Left ventricle myocardium superior (tissue), 1 donor: Measurements from ENCODE around the gene CFAP210. TPM values are rescaled to one million over a fixed set of nuclear protein-coding genes. Genes with fewer than 3 reads are reported as not detected.
"Not testable (repeated sequence)": the region's sequence is repeated elsewhere in the genome, so short reads cannot be mapped to it uniquely, and the experiment has no call there.

Experiments used
- ATAC-seq: fragments of 200-7000 bp; cut with Tn5 transposase; one replicate; pipeline ENCODE4 v1.9.1; 2020; ENCODE audit warnings: mild to moderate bottlenecking, moderate library complexity
- DNase-seq: peaks from one replicate; pipeline ENCODE4 v3.0.0-alpha.2; 2020
- intact Hi-C: fragments of 100-400 bp; cut with micrococcal nuclease; formaldehyde crosslinking; loops from one replicate; pipeline ENCODE4 v1.11.0; 2022
- total RNA-seq: library from RNA; stranded (reverse); fragmentation: NEBNext Ultra II Directional; extraction: Animal tissue kit (Norgen Biotek cat#: 25700); gene quantifications from one replicate; pipeline ENCODE4 v1.2.1, GENCODE V29; 2021
- donor health status: DM: no; HTN: yes; CAD: no; lungs with severe emphysema.

The CFAP210 gene
- total RNA-seq, 1 donor from 2014 or later = not detected

DNA sequence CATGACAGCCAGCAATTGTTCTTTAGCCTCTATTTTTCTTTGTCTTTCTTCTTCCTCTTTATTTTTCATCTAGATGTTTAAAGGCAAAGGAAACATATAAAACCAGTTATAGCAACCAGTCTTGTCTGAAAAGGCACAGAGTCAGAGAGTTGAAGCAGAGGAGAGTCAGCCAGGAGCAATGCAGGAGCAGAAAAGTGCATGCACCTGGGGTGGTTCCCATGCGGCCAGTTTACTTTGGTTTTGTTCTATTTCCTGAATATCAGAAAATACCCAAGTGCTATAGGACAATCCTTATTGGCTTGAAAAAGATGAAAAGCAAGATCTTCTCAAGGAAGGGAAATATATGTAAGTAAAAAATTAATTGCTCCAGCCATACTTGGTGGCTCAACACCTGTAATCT is 44.9 kb downstream of the CFAP210 start:
- DNase-seq = no peak
- intact Hi-C loops = no loop called here
- ATAC-seq = no peak

DNA sequence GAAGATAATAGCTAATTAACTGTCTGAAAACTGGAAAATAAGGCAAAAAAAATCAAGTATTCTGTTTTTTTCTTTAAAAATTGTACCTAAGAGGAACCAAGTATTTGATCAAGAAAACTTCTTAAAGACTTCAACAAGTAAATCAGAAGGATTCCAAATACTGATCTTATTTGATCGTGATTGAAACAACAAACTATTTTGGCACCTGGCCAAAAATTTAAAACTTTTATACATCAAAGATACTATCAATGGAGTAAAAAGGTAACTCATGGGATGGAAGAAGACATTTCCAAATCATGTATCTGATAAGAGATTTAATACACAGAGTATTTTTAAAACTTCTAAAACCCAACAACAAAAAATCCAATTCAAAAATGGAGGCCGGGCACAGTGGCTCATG is 46.7 kb downstream of the CFAP210 start:
- intact Hi-C loops = no loop called here
- ATAC-seq (no peak), DNase-seq (no peak)

DNA sequence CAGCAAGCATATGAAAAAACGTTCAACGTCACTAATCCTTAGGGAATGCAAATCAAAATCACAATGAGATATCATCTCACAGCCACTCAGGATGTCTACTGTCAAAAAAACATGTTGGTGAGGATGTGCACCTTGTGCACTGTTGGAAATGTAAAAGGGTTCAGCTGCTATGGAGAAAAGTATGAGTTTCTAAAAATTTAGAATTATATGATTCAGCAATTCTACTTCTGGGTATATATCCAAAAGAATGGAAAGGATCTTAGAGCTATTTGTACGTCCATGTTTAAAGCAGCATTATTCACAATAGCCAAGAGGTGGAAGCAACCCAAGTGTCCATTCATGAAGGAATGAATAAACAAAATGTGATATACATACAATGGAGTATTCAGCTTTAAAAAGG is 50.0 kb downstream of the CFAP210 start:
- no peak for DNase-seq
- intact Hi-C loops = loop anchor here (2.0 kb wide), 1 partner anchor 31 kb away; no protein-coding TSS in a partner anchor

DNA sequence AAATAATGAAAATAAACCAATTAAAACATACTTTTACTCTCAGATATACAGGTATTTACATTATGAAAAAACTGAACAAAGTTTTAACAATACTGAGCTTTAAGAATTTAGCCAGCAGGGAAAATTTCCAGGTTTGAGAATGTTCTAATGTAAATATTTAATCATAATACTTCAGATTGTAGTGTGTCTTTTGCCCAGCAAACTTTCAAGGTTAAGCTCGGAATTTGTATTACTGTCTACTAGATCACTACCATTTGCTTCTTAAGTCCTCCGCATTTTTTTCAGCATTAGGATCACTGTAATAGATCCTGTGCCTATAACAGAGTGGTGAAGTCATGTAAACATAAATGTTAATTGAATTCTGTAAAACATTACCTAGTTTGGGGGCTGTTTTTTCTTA is 52.7 kb downstream of the CFAP210 start:
- DNase-seq (no peak), ATAC-seq (no peak)
- intact Hi-C loops = no loop called here

More for the DNA sequence above, 50.0 kb downstream of the CFAP210 start:
- no peak for ATAC-seq

DNA sequence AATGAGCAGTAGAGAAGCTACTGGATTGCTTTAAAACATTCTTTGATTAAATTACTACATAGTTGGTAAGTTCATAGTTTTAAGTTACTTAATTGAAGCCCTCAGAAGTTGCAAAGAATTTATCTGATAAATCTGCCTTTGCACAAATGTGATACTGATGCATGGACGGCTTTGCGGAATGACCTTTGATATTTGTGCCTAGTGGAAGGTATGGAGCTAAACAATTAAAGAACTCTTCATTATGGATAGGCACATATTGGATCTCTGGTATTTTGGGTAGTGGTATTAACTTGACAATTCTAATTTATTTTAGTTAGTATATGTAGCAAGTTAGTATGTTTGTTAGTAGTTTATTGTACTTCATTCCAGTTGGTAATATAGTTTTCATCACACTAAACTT is 54.1 kb downstream of the CFAP210 start:
- DNase-seq (no peak), ATAC-seq (no peak)

DNA sequence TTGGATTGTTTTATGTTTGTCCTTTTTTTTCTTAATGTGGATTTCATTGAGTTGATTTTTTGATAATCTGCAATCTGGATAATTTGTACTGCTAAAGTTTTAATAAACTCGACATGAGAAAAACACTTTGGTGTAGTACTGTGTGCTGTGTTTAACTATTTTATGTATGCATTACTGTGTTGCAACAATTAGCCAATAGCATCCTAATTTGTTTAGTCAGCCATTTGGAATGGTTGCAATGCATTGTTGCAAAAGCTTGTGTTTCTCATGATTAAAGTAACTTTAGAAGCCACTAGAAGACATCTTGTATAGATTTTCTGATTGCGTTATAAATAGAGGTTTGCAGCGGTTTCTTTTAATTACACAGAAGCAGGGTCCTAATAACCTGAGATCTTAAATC is 56.6 kb downstream of the CFAP210 start:
- no peak for ATAC-seq
- intact Hi-C loops = no loop called here
- DNase-seq = no peak

More for the DNA sequence above, 54.1 kb downstream of the CFAP210 start:
- intact Hi-C loops = no loop called here

DNA sequence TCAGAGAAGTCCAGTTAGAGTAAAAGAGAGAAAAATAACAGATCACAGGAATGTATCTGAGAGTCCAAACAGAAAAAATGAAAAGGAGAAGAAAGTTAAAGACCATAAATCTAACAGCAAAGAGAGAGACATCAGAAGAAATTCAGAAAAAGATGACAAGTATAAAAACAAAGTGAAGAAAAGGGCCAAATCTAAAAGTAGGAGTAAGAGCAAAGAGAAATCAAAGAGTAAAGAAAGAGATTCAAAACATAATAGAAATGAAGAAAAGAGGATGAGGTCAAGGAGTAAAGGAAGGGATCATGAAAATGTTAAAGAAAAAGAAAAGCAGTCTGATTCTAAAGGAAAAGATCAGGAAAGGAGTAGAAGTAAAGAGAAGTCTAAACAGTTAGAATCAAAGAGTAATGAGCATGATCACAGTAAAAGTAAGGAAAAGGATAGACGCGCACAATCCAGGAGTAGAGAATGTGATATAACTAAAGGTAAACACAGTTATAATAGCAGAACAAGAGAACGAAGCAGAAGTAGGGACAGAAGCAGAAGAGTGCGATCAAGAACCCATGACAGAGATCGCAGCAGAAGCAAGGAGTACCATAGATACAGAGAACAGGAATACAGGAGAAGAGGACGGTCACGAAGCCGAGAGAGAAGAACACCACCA is 57.6 kb downstream of the CFAP210 start:
- no peak for ATAC-seq
- intact Hi-C loops = no loop called here
- DNase-seq = no peak

DNA sequence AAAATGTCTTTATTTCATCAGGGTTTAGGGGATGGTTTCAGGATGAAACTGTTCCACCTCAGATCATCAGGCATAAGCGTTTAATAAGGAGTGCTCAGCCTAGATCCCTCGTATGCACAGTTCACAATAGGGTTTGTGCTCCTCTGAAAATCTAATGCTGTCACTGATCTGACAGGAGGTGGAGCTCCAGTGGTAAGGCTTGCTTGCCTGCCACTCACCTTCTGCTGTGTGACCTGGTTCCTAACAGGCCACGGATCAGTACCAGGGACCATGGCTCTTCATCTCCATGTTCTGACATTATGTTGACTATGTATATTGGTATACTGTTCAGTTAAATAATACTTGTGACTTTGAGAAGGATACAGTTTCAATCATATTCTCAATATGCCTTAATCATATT is 68.4 kb downstream of the CFAP210 start:
- DNase-seq (no peak), ATAC-seq (no peak)
- intact Hi-C loops = no loop called here

DNA sequence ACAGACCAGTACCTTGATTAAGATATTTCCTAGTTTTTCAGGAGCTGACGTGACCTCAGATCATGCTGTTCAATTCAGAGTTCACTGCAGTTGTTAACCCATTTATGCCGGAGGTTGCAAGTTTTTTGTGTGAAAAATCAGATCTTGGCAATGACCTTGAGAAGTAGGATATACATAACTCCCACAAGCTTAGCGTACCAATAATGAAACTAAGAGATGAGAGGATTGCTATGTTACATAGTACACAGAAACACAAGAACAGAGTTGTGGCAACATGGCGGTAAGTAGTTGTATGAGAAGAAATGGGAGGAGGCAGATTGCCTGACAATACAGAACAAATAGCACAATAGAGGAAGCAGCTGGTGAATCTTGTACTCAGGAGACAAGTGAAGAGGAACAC is 71.0 kb downstream of the CFAP210 start:
- ATAC-seq = no peak
- intact Hi-C loops = no loop called here

DNA sequence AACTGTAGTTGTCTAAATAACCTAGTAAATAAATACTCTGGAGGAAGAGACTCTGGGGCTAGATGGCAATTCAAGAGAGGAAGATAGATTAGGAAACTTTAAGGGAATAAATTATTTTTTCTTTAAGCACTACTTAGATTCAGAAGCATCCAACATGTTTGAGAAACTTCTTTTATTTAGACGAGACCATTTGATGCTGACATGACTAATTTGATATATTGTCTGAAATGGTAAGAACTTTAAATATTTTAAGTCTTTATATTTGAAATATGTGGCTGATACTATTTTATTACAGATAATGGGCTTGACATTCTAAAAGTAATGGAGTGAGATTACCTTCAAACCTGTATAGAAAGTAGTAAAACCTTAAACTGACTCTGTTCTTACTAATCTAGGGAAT is 73.7 kb downstream of the CFAP210 start:
- intact Hi-C loops = no loop called here
- DNase-seq (no peak), ATAC-seq (no peak)

More for the DNA sequence above, 71.0 kb downstream of the CFAP210 start:
- DNase-seq = no peak

DNA sequence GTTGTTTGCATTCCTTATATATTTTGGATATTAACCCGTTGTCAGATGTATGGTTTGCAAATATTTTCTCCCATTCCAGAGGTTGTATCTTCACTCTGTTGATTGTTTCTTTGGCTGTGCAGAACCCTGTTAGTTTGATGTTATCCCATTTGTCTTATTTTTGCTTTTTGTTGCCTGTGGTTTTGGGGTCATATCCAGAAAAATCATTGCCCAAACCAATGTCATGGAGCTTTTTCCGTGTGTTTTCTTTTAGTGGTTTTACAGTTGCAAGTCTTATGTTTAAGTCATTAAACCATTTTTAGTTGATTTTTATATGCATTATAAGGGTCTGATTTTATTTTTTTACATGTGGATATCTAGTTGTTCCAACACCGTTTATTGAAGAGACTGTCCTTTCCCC is 74.3 kb downstream of the CFAP210 start:
- no peak for ATAC-seq
- DNase-seq = no peak
- intact Hi-C loops = no loop called here

DNA sequence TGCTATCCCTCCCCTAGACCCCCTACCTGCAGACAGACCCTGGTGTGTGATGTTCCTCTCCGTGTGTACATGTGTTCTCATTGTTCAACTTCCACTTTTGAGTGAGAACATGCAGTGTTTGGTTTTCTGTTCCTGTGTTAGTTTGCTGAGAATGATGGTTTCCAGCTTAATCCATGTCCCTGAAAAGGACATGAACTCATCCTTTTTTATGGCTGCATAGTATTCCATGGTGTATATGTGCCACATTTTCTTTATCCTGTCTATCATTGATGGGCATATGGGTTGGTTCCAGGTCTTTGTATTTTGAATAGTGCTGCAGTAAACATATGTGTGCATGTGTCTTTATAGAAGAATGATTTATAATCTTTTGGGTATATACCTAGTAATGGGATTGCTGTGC is 78.2 kb downstream of the CFAP210 start:
- DNase-seq, intact Hi-C loops, ATAC-seq: not testable (repeated sequence)

DNA sequence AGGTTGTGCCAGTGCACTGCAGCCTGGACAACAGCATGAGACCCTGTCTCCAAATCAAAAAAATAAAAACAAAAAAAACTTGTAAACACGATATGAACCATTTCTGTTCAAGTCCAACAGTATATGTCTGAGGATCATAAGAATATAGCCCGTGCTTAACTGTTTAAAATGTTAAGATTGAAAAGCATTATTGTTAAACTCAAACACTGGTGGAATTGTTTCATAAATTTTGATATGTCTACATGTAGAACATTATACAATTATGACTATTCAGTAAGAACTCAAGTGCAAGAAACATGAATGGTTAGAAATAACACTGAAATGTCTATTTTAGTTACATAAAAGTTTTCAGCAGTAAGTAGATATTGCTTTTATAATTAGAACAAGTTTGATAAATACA is 80.3 kb downstream of the CFAP210 start:
- intact Hi-C loops = loop anchor here (2.0 kb wide), 1 partner anchor 31 kb away; no protein-coding TSS in a partner anchor
- DNase-seq (no peak), ATAC-seq (no peak)

DNA sequence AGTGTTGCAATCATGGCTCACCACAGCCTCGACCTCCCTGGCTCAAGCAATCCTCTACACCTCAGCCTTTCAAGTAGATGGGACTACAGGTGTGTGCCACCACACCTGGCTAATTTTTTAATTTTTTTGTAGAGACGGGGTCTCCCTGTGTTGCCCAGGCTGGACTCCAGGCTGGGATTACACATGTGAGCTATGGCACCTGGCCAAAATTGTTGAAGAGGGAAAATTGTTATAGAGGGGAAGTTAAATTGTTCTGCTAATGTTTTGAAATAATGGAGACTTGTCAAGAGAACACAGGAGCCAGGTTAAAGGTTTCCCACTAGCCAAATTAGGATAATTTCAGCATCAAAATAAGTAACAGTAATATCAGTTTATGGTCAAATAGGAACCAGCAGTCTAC is 84.9 kb downstream of the CFAP210 start:
- ATAC-seq (no peak), DNase-seq (no peak)
- intact Hi-C loops = no loop called here

DNA sequence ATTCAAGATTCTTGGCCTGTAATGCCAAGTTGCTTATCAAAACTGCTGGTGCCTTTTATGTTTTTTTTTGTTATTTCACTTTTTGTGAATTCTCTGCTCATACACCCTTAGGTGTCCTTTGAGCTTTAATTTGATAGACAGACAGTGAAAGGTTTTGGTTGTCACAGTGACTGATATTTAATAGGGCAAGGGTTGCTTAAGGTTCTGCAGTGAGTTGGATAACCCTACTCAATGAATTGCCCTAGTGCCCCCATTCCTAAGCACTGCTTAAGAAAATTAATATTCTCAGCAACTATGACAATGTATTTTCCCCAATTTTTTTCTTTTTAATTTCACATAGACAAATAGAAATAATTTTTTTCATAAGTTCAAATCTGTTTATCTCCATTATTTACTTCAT is 94.6 kb downstream of the CFAP210 start:
- intact Hi-C loops = no loop called here
- no peak for ATAC-seq
- DNase-seq = no peak

DNA sequence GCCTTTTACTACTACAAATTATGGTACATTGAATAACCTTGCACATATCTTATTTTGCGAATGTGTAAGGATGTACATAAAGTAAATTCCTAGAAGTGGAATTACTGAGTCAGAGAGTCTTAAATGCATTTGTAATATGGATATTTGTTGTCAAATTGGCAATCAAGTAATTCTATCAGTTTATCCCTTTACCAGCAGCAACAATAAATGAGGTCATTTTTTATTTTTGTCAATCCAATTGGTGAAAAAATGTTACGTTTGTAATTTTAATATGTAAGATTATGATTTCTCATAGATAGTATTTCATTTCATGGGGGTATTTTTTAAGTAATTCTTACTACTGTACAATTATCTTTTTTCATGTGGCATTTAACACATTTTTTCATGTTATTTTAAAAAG is 95.2 kb downstream of the CFAP210 start:
- ATAC-seq (no peak), DNase-seq (no peak)
- intact Hi-C loops = no loop called here

DNA sequence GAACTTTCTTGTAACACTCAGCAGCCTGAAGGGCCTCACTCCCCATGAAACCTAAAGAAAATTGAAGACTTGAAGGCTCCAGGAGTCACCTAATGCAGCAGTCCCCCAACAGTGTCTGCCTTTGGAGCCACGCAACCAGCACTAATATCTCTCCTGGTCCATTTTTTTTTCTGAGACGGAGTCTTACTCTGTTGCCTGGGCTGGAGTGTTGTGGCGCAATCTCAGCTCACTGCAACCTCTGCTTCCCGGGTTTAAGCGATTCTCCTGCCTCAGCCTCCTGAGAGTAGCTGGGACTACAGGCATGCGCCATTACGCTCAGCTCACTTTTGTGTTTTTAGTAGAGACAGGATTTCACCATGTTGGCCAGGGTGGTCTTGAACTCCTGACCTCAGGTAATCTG is 97.7 kb downstream of the CFAP210 start:
- ATAC-seq, DNase-seq, intact Hi-C loops: not testable (repeated sequence)

Other genes starting within 250 kb of the CFAP210 start
- 7.5 TPM for gene BBS5, start 214.9 kb downstream of the CFAP210 start, total RNA-seq
- 168 TPM for gene KLHL41, start 184.7 kb downstream of the CFAP210 start, total RNA-seq
- gene FASTKD1, start 120.5 kb downstream of the CFAP210 start, total RNA-seq = 111 TPM
- gene PPIG, start 110.1 kb downstream of the CFAP210 start, total RNA-seq = 35.2 TPM
- 3.4 TPM for gene PHOSPHO2, start 64 bp upstream of the CFAP210 start, total RNA-seq
- 23.0 TPM for gene KLHL23, start 39.4 kb upstream of the CFAP210 start, total RNA-seq
- gene SSB, start 104.5 kb upstream of the CFAP210 start, total RNA-seq = 54.8 TPM
- gene METTL5, start 130.5 kb upstream of the CFAP210 start, total RNA-seq = 67.8 TPM
- gene UBR3, start 133.0 kb upstream of the CFAP210 start, total RNA-seq = 127 TPM